Upper lobe of right lung (tissue), 1 donor: ENCODE results near the gene HOXD9. TPM values are rescaled to one million over a fixed set of nuclear protein-coding genes. Genes with fewer than 3 reads are reported as not detected.

Experiments used
- ATAC-seq: fragments of 200-7000 bp; cut with Tn5 transposase; one replicate; pipeline ENCODE4 v1.9.1; 2020; ENCODE audit warnings: mild to moderate bottlenecking, moderate library complexity
- DNase-seq: peaks from one replicate; pipeline ENCODE4 v3.0.0-alpha.2; 2020
- H3K27ac ChIP-seq: fragments of 200-600 bp; one replicate; pipeline ENCODE4 v1.8.0; 2022
- H3K27me3 ChIP-seq: fragments of 200-600 bp; one replicate; pipeline ENCODE4 v1.8.0; 2022; ENCODE audit warnings: mild to moderate bottlenecking
- H3K36me3 ChIP-seq: fragments of 200-600 bp; one replicate; pipeline ENCODE4 v1.8.0; 2022
- H3K4me1 ChIP-seq: fragments of 200-600 bp; one replicate; pipeline ENCODE4 v1.8.0; 2022
- H3K4me3 ChIP-seq: fragments of 200-600 bp; one replicate; pipeline ENCODE4 v1.8.0; 2022; ENCODE audit warnings: mild to moderate bottlenecking
- H3K9me3 ChIP-seq: fragments of 200-600 bp; one replicate; pipeline ENCODE4 v1.8.0; 2022
- CTCF ChIP-seq: fragments of 200-600 bp; IDR thresholded peaks from one replicate; pipeline ENCODE4 v1.8.0; 2022; ENCODE audit warnings: antibody characterized with exemption
- intact Hi-C: fragments of 100-400 bp; cut with DNase I; formaldehyde crosslinking; loops from one replicate; pipeline ENCODE4 v1.11.0; 2022
- total RNA-seq: library from RNA; stranded (reverse); fragmentation: NEBNext Ultra II Directional; extraction: Animal tissue kit (Norgen Biotek cat#: 25700); gene quantifications from one replicate; pipeline ENCODE4 v1.2.1, GENCODE V29; 2021
- donor health status: DM: no; HTN: yes; CAD: no; lungs with severe emphysema.

Gene HOXD9
- total RNA-seq, 1 donor from 2014 or later: 1.6 TPM

DNA sequence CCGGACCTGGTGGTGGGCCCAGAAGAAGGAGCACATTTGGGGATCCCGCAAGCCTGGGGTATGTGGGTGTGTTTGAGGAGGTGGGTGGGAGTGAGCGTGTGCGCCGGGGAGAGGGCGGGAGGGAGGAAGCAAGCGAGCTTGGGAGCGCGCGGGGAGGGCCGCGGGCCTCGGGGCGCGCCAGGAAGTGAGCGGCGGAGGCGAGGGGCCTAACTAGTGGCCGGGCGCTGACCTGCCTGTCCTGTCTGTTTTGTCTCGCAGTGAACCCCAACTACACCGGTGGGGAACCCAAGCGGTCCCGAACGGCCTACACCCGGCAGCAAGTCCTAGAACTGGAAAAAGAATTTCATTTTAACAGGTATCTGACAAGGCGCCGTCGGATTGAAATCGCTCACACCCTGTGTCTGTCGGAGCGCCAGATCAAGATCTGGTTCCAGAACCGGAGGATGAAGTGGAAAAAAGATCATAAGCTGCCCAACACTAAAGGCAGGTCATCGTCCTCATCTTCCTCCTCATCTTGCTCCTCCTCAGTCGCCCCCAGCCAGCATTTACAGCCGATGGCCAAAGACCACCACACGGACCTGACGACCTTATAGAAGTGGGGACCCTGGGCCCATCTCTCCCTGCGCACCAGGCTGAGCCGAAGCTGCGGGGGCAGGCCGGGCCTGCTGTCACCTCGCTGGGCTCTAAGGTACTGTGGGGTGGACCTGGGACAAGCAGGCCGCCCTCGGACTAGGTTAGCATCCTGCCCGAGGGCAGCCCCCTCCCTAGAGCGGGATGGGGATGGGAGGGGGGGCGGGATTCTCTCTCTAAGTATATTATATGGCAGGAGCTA, 30.0 kb downstream of the HOXD9 start:
- intact Hi-C loops: no loop called here
- ATAC-seq (no peak), DNase-seq (no peak)
- no peaks in the 10 kb centered on the region for H3K36me3 ChIP-seq
- H3K4me3 ChIP-seq: no peak overlapping the region
- H3K27ac ChIP-seq: no peak overlapping the region
- H3K27me3 ChIP-seq: peaks cover 99% of the 10 kb centered on the region
- H3K4me1 ChIP-seq: no peaks in the 10 kb centered on the region
- H3K9me3 ChIP-seq: no peaks in the 10 kb centered on the region
- no peak for TF ChIP-seq CTCF

- ATAC-seq (no peak), DNase-seq (no peak)
- H3K4me3 ChIP-seq: no peak overlapping the region
- no peak overlapping the region for H3K27ac ChIP-seq
- peaks cover 99% of the 10 kb centered on the region for H3K27me3 ChIP-seq
- H3K4me1 ChIP-seq: peaks cover 4% of the 10 kb centered on the region
- intact Hi-C loops: no loop called here
- TF ChIP-seq CTCF: no peak
- H3K36me3 ChIP-seq: no peaks in the 10 kb centered on the region
- no peaks in the 10 kb centered on the region for H3K9me3 ChIP-seq
Measured at GRCh38 chr2:176154576-176155252, 32.2 kb downstream of the HOXD9 start.

- H3K4me1 ChIP-seq: peaks cover 8% of the 10 kb centered on the region
- no peaks in the 10 kb centered on the region for H3K9me3 ChIP-seq
- ATAC-seq (no peak), DNase-seq (no peak)
- H3K4me3 ChIP-seq: no peak overlapping the region
- no peak overlapping the region for H3K27ac ChIP-seq
- H3K27me3 ChIP-seq: peaks cover 99% of the 10 kb centered on the region
- intact Hi-C loops: no loop called here
- H3K36me3 ChIP-seq: no peaks in the 10 kb centered on the region
- no peak for TF ChIP-seq CTCF
Measured at GRCh38 chr2:176155356-176156044, 33.0 kb downstream of the HOXD9 start.

- H3K27ac ChIP-seq: no peak overlapping the region
- no peaks in the 10 kb centered on the region for H3K36me3 ChIP-seq
- DNase-seq (no peak), ATAC-seq (no peak)
- intact Hi-C loops: no loop called here
- TF ChIP-seq CTCF: no peak
- no peaks in the 10 kb centered on the region for H3K9me3 ChIP-seq
- peaks cover 99% of the 10 kb centered on the region for H3K27me3 ChIP-seq
- H3K4me3 ChIP-seq: no peak overlapping the region
- peaks cover 8% of the 10 kb centered on the region for H3K4me1 ChIP-seq
Measured at GRCh38 chr2:176156301-176156806, 33.8 kb downstream of the HOXD9 start.

- no peaks in the 10 kb centered on the region for H3K36me3 ChIP-seq
- peaks cover 99% of the 10 kb centered on the region for H3K27me3 ChIP-seq
- ATAC-seq: no peak
- peaks cover 8% of the 10 kb centered on the region for H3K4me1 ChIP-seq
- no peak for TF ChIP-seq CTCF
- no peak within 1 kb of the TSS for H3K27ac ChIP-seq
- intact Hi-C loops: no loop called here
- H3K4me3 ChIP-seq: no peak within 1 kb of the TSS
- no peak for DNase-seq
- H3K9me3 ChIP-seq: no peaks in the 10 kb centered on the region
Measured at GRCh38 chr2:176156807-176157498, 34.4 kb downstream of the HOXD9 start, which contains the start of gene HOXD3. Gene HOXD3 (plus strand): TSS chr2:176157307. CDS start chr2:176169115, 11,808 bp downstream.
